ENCODE results near the gene MACC1. TPM values are rescaled to one million over a fixed set of nuclear protein-coding genes. Genes with fewer than 3 reads are reported as not detected.
"Not testable (repeated sequence)": the region's sequence is repeated elsewhere in the genome, so short reads cannot be mapped to it uniquely, and the experiment has no call there.

MACC1 gene
- total RNA-seq, 2 donors from 2014 or later = 15.2 to 16.6 TPM

- ATAC-seq (no peak), DNase-seq (no peak)
- Histone ChIP-seq H3K36me3 (replicated peaks in 1 of 2; ENCODE audit: insufficient read depth in 1 of 2, low read depth in 2 of 2) (no peaks in the 10 kb centered on the region), H3K27me3 (no peaks in the 10 kb centered on the region), H3K27ac (no peak overlapping the region), H3K4me1 (peaks cover 5% of the 10 kb centered on the region), H3K4me3 (no peak overlapping the region), H3K9me3 (peaks cover 0 to 3% (median 0%) of the 10 kb centered on the region in 3 donors)
- WGBS, 2 donors = 19 to 35% methylated on average over 1 of the region's 1 CpG
- TF ChIP-seq CTCF (IDR thresholded peaks at IDR 0.05) (no peak), POLR2A (IDR thresholded peaks at IDR 0.05) (no peak)
- intact Hi-C loops (cut with DNase I) = no loop called here
Measured at GRCh38 chr7:20188567-20188966, 28.6 kb downstream of the MACC1 start.

GRCh38 chr7:20187850-20188249 is 29.3 kb downstream of the MACC1 start:
- H3K36me3 ChIP-seq (replicated peaks in 1 of 2; ENCODE audit: insufficient read depth in 1 of 2, low read depth in 2 of 2); ATAC-seq; H3K27me3 ChIP-seq; H3K4me3 ChIP-seq; H3K9me3 ChIP-seq; DNase-seq; intact Hi-C loops (cut with DNase I); H3K4me1 ChIP-seq; H3K27ac ChIP-seq: not testable (repeated sequence)
- WGBS, 2 donors = 70 to 89% methylated on average over 4 of the region's 4 CpGs

- intact Hi-C loops (cut with DNase I) = no loop called here
- DNase-seq = no peak
- Histone ChIP-seq H3K9me3 (peaks cover 0 to 3% (median 0%) of the 10 kb centered on the region in 3 donors), H3K27ac (no peak overlapping the region), H3K4me1 (no peaks in the 10 kb centered on the region), H3K36me3 (replicated peaks in 1 of 2; ENCODE audit: insufficient read depth in 1 of 2, low read depth in 2 of 2) (no peaks in the 10 kb centered on the region), H3K27me3 (no peaks in the 10 kb centered on the region), H3K4me3 (no peak overlapping the region)
- no peak for ATAC-seq
- TF ChIP-seq POLR2A (IDR thresholded peaks at IDR 0.05) (no peak), CTCF (IDR thresholded peaks at IDR 0.05) (no peak)
- WGBS, 2 donors = 96 to 97% methylated on average over 5 of the region's 5 CpGs
Measured at GRCh38 chr7:20185988-20186387, 31.2 kb downstream of the MACC1 start.

DNA sequence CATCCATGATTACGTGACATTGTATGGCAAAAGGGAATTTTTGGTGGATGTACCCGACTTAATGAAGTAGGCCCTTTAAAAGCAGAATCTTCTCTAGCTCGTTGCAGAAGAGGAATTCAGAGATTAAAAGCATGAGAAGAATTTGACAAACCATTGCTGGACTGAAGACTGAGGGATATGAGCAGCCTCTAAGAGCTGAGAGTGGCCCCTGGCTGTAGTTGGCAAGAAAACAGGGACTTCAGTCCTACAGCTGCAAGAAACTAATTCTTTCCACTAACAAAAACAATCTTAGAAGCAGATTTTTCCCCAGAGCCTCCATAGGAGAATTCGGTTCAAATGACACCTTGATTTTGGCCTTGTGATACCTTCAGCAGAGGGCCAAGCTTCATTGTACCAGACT is 34.1 kb downstream of the MACC1 start:
- 76 to 78% methylated on average over 4 of the region's 4 CpGs for WGBS, 2 donors
- ATAC-seq = no peak

GRCh38 chr7:20176578-20177242 is 40.5 kb downstream of the MACC1 start:
- ATAC-seq (no peak), DNase-seq (no peak)
- Histone ChIP-seq H3K4me3 (no peak overlapping the region), H3K4me1 (no peaks in the 10 kb centered on the region), H3K36me3 (replicated peaks in 1 of 2; ENCODE audit: insufficient read depth in 1 of 2, low read depth in 2 of 2) (no peaks in the 10 kb centered on the region), H3K27me3 (no peaks in the 10 kb centered on the region), H3K27ac (no peak overlapping the region), H3K9me3 (no peaks in the 10 kb centered on the region)
- intact Hi-C loops (cut with DNase I) = no loop called here
- TF ChIP-seq POLR2A (IDR thresholded peaks at IDR 0.05) (no peak), CTCF (IDR thresholded peaks at IDR 0.05) (no peak)
- 67 to 69% methylated on average over 6 of the region's 6 CpGs for WGBS, 2 donors

More for the DNA sequence above, 34.1 kb downstream of the MACC1 start:
- no peak for TF ChIP-seq POLR2A (IDR thresholded peaks at IDR 0.05)
- no peak for TF ChIP-seq CTCF (IDR thresholded peaks at IDR 0.05)
- H3K4me3 ChIP-seq = no peak overlapping the region
- no peaks in the 10 kb centered on the region for H3K9me3 ChIP-seq
- H3K4me1 ChIP-seq = no peaks in the 10 kb centered on the region
- H3K27ac ChIP-seq = no peak overlapping the region
- intact Hi-C loops (cut with DNase I) = no loop called here
- no peak for DNase-seq
- no peaks in the 10 kb centered on the region for H3K27me3 ChIP-seq
- no peaks in the 10 kb centered on the region for H3K36me3 ChIP-seq (replicated peaks in 1 of 2; ENCODE audit: insufficient read depth in 1 of 2, low read depth in 2 of 2)

Data from body of pancreas (tissue), 4 donors.